Peyer's patch (tissue), 4 donors: ENCODE results near the gene CNTNAP5. TPM values are rescaled to one million over a fixed set of nuclear protein-coding genes. Genes with fewer than 3 reads are reported as not detected.

Experiments used
- DNase-seq, 3 donors: peaks; one replicate each; pipeline ENCODE4 v3.0.0-alpha.2; 2017 to 2019
- H3K27ac ChIP-seq, 4 donors: fragments of 200-600 bp; sonication (generic); one replicate each; pipeline ENCODE4 v1.5.1; 2016 to 2019
- H3K27me3 ChIP-seq, 2 donors: fragments of 200-600 bp; sonication (generic); one replicate each; pipeline ENCODE4 v1.5.1; 2019
- H3K36me3 ChIP-seq, 3 donors: fragments of 200-600 bp; sonication (generic); one replicate each; pipeline ENCODE4 v1.5.1; 2016 to 2019
- H3K4me1 ChIP-seq, 4 donors: fragments of 200-600 bp; sonication (generic); one replicate each; pipeline ENCODE4 v1.5.1; 2016 to 2019
- H3K4me3 ChIP-seq, 4 donors: fragments of 200-600 bp; sonication (generic); 1 replicate in 3 of 4; 2 replicates in 1 of 4; pipeline ENCODE4 v1.5.1; 2016 to 2019; ENCODE audit warnings: mild to moderate bottlenecking in 1 of 4
- H3K9me3 ChIP-seq, 4 donors: fragments of 200-600 bp; sonication (generic); one replicate each; pipeline ENCODE4 v1.5.1; 2016 to 2019; ENCODE audit warnings: mild to moderate bottlenecking in 1 of 4
- POLR2A ChIP-seq, 2 donors: fragments of 450-650 bp; IDR thresholded peaks; one replicate each; pipeline ENCODE4 v1.5.1; 2017; ENCODE audit warnings: antibody characterized with exemption in 2 of 2, mild to moderate bottlenecking in 2 of 2, moderate library complexity in 2 of 2
- total RNA-seq, 4 donors: library from RNA; depleted of rRNA; stranded (reverse); fragments of >200 nt; gene quantifications; one replicate each; pipeline ENCODE4 v1.1.0, GENCODE V29; 2016
- TF ChIP-seq, protein P1 (sequence below), 6 experiments: fragments of 450-650 bp in 4 of 6; fragments of 200-600 bp in 2 of 6; sonication (generic) in 1 of 6; IDR thresholded peaks; one replicate each; pipeline ENCODE4 v1.5.1; 2017 to 2019; ENCODE audit warnings: antibody characterized with exemption in 6 of 6, mild to moderate bottlenecking in 3 of 6, moderate library complexity in 1 of 6

Gene CNTNAP5
- total RNA-seq, 4 donors from 2014 or later: not detected

DNA sequence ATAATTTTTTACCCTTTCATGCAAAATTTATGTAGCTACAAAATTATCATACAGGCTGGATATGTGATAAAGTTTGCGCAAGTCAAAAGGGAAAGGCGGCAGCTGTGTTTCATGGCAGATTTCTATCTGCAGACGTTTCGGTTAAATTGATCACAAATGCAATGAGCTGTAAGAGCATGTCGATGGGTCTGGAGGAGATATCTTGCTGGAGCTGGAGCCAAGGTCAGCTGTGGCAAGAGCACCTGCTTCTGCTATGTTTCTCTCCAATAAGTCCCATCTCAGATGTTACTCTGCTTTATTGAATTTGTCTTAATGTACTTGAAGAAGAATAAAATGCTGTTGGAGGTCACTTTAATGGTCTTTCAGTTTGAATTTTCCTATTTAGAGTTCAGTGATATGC lies 749.7 kb downstream of the CNTNAP5 start:
- Histone ChIP-seq H3K9me3 (no peaks in the 10 kb centered on the region), H3K4me3 (no peak overlapping the region), H3K27me3 (no peaks in the 10 kb centered on the region), H3K36me3 (no peaks in the 10 kb centered on the region), H3K27ac (no peak overlapping the region), H3K4me1 (no peaks in the 10 kb centered on the region)
- TF ChIP-seq, protein P1, sequence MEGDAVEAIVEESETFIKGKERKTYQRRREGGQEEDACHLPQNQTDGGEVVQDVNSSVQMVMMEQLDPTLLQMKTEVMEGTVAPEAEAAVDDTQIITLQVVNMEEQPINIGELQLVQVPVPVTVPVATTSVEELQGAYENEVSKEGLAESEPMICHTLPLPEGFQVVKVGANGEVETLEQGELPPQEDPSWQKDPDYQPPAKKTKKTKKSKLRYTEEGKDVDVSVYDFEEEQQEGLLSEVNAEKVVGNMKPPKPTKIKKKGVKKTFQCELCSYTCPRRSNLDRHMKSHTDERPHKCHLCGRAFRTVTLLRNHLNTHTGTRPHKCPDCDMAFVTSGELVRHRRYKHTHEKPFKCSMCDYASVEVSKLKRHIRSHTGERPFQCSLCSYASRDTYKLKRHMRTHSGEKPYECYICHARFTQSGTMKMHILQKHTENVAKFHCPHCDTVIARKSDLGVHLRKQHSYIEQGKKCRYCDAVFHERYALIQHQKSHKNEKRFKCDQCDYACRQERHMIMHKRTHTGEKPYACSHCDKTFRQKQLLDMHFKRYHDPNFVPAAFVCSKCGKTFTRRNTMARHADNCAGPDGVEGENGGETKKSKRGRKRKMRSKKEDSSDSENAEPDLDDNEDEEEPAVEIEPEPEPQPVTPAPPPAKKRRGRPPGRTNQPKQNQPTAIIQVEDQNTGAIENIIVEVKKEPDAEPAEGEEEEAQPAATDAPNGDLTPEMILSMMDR (IDR thresholded peaks at IDR 0.05): no peak
- TF ChIP-seq POLR2A (IDR thresholded peaks at IDR 0.05): no peak
- DNase-seq: no peak

DNA sequence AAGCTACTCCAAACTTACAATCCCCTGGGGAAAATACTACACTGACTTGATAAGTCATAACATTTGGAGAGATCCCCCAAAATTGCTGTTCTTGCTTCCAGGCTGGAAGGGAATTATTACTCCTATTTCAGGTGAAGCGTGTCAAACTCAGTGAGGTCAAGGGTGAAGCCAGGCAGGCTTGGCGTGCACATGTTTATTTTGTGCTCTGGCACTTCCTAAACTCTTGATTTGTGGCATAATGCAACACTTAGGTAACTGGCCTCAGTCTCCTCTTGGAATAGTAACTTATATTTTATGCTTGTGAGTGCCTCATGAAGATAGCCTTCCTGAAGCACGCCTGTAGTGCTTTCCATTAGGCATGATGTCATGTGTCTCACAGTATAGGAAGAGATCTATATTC lies 751.2 kb downstream of the CNTNAP5 start:
- no peaks in the 10 kb centered on the region for H3K36me3 ChIP-seq
- TF ChIP-seq, protein P1 (IDR thresholded peaks at IDR 0.05): no peak
- TF ChIP-seq POLR2A (IDR thresholded peaks at IDR 0.05): no peak
- no peak overlapping the region for H3K4me3 ChIP-seq
- no peaks in the 10 kb centered on the region for H3K9me3 ChIP-seq
- no peak for DNase-seq
- no peaks in the 10 kb centered on the region for H3K4me1 ChIP-seq
- no peak overlapping the region for H3K27ac ChIP-seq
- H3K27me3 ChIP-seq: no peaks in the 10 kb centered on the region

DNA sequence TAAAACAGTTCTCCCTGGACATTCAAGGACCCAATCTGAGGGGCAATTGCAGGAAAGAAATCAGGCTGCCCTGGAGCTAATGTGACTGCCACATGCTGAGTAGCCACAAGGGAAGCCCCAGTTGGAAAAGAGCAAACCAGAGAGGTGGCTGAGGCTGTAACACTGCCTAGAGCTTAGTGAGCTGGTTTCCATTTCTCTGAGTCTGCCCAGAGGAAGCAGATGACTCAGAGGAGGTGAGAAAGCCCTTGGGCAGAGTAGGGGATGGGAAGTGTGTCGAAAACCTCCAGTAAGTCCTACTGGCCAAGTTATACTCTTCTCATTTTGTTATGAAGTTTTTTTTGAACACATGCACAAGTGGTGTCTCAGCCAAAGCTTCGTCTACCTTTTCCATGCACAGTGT lies 753.0 kb downstream of the CNTNAP5 start:
- H3K9me3 ChIP-seq: no peaks in the 10 kb centered on the region

DNA sequence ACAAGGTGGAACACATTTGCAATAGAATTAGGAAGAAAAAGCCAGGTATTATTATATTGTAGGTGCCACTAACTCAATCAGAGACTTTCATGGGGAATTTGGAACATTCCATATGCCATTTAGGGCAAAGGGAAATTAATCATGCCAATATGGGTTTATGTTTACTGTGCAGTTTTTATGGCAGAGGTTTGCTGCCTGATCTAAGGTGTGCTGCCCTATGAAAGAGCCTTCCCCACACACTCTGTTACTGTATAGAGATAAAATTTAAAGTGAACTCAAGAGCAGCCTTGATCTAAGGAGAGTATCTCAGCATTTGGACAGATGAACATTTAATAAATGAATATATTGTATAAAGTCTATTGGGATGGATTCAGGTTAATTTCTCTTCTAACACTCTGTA lies 771.6 kb downstream of the CNTNAP5 start:
- DNase-seq: no peak
- no peaks in the 10 kb centered on the region for H3K9me3 ChIP-seq
- no peak overlapping the region for H3K27ac ChIP-seq
- no peaks in the 10 kb centered on the region for H3K36me3 ChIP-seq
- H3K4me1 ChIP-seq: no peaks in the 10 kb centered on the region
- H3K27me3 ChIP-seq: no peaks in the 10 kb centered on the region
- TF ChIP-seq POLR2A (IDR thresholded peaks at IDR 0.05): no peak
- TF ChIP-seq, protein P1 (IDR thresholded peaks at IDR 0.05): no peak
- H3K4me3 ChIP-seq: no peak overlapping the region

More for the DNA sequence above, 753.0 kb downstream of the CNTNAP5 start:
- H3K4me3 ChIP-seq: no peak overlapping the region
- no peaks in the 10 kb centered on the region for H3K4me1 ChIP-seq
- no peak overlapping the region for H3K27ac ChIP-seq
- no peak for DNase-seq
- no peaks in the 10 kb centered on the region for H3K27me3 ChIP-seq
- H3K36me3 ChIP-seq: no peaks in the 10 kb centered on the region
- no peak for TF ChIP-seq POLR2A (IDR thresholded peaks at IDR 0.05)
- TF ChIP-seq, protein P1 (IDR thresholded peaks at IDR 0.05): no peak

DNA sequence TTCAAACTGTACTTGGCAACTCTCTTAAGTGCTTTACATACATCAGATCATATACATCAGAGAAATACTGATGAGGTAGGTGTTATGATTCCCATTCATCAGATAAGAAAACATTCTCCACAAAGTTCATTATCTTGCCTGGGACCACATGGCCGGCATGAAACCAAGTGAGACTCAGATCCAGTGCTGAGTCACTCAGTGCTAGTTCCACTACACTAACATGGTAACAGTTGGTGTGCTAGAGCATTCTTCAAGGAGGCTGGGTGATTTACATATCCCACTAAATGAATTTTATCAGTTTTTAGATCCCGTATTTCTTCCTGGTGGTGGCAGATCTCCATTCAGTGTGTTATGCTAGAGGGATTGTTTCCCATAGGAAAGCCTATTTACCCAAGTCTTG lies 772.0 kb downstream of the CNTNAP5 start:
- Histone ChIP-seq H3K27me3 (no peaks in the 10 kb centered on the region), H3K4me1 (no peaks in the 10 kb centered on the region), H3K9me3 (no peaks in the 10 kb centered on the region), H3K36me3 (no peaks in the 10 kb centered on the region), H3K27ac (no peak overlapping the region), H3K4me3 (no peak overlapping the region)
- no peak for DNase-seq
- no peak for TF ChIP-seq POLR2A (IDR thresholded peaks at IDR 0.05)
- TF ChIP-seq, protein P1 (IDR thresholded peaks at IDR 0.05): no peak

DNA sequence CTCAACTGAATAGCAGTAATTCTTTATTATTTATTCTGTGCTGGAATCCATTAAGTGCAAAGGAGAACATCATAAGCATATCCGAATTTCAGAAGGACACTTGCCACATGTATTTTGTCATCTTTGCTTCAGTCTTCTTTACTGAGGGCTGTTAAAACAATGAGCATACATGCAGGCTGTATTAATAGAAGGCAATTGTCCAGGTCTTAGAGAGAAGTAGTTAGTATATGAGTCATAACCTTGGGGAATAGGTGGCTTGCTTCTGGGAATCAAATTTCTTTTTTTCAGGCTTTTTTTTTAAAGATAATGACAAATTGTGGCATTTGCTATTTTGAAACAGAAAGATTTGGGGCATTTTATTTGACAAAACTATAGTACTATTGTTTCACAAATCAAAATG lies 773.5 kb downstream of the CNTNAP5 start:
- TF ChIP-seq, protein P1 (IDR thresholded peaks at IDR 0.05): no peak
- no peak for TF ChIP-seq POLR2A (IDR thresholded peaks at IDR 0.05)

More for the DNA sequence above, 773.5 kb downstream of the CNTNAP5 start:
- Histone ChIP-seq H3K27ac (no peak overlapping the region), H3K27me3 (no peaks in the 10 kb centered on the region), H3K9me3 (no peaks in the 10 kb centered on the region), H3K4me1 (no peaks in the 10 kb centered on the region), H3K4me3 (no peak overlapping the region), H3K36me3 (no peaks in the 10 kb centered on the region)
- DNase-seq: no peak
